Transverse colon (tissue), 4 donors: Measurements from ENCODE around the gene SLC38A7. TPM values are rescaled to one million over a fixed set of nuclear protein-coding genes. Genes with fewer than 3 reads are reported as not detected.

ENCODE experiments used
- DNase-seq: peaks from one replicate; pipeline ENCODE4 v3.0.0-alpha.2; 2019
- H3K27ac ChIP-seq, 4 donors: fragments of 200-600 bp; sonication (generic); 2 replicates each; pipeline ENCODE4 v1.5.1; 2016 to 2018; ENCODE audit warnings: inconsistent platforms in 4 of 4
- H3K27me3 ChIP-seq: fragments of 200-600 bp; sonication (generic); 2 replicates; pipeline ENCODE4 v1.5.1; 2017; ENCODE audit warnings: inconsistent platforms
- H3K36me3 ChIP-seq, 4 donors: fragments of 200-600 bp; sonication (generic); 2 replicates each; pipeline ENCODE4 v1.5.1; 2017 to 2019; ENCODE audit warnings: inconsistent platforms in 4 of 4
- H3K4me1 ChIP-seq, 4 donors: fragments of 200-600 bp; sonication (generic); 2 replicates each; pipeline ENCODE4 v1.5.1; 2017 to 2020; ENCODE audit warnings: inconsistent platforms in 4 of 4
- H3K4me3 ChIP-seq, 4 donors: fragments of 200-600 bp; sonication (generic); 1 replicate in 1 of 4; 2 replicates in 3 of 4; pipeline versions ENCODE4 v1.5.1 to v1.6.1; 2017 to 2019; ENCODE audit warnings: inconsistent platforms in 4 of 4
- H3K9me3 ChIP-seq, 2 donors: fragments of 200-600 bp; sonication (generic); 2 replicates each; pipeline ENCODE4 v1.5.1; 2017 to 2019; ENCODE audit warnings: inconsistent platforms in 2 of 2
- CTCF ChIP-seq, 5 experiments: fragments of 200-600 bp in 3 of 5; fragments of 450-650 bp in 2 of 5; sonication (generic) in 3 of 5; IDR thresholded peaks; 1 replicate in 2 of 5; 2 replicates in 3 of 5; pipeline ENCODE4 v1.5.1; 2016 to 2017; ENCODE audit warnings: antibody characterized with exemption in 5 of 5, inconsistent platforms in 3 of 5, mild to moderate bottlenecking in 2 of 5, moderate library complexity in 1 of 5
- EP300 ChIP-seq: sonication (generic); formaldehyde crosslinking; IDR thresholded peaks from one replicate; pipeline ENCODE4 v1.6.1; 2017; ENCODE audit warnings: antibody characterized with exemption, low read depth
- POLR2A ChIP-seq: fragments of 450-650 bp; IDR thresholded peaks from one replicate; pipeline ENCODE4 v1.6.1; 2016; ENCODE audit warnings: antibody characterized with exemption, mild to moderate bottlenecking, moderate library complexity
- POLR2AphosphoS5 ChIP-seq, 3 donors: sonication (generic); formaldehyde crosslinking; IDR thresholded peaks; one replicate each; pipeline ENCODE4 v1.6.1; 2016; ENCODE audit warnings: antibody characterized with exemption in 3 of 3
- WGBS, 2 donors: methylation state at CpG; one replicate each; pipeline ENCODE4 v1.1.5; 2018; ENCODE audit warnings: low coverage in 1 of 2; 5-methylcytosine and 5-hydroxymethylcytosine counted together
- in situ Hi-C, 4 donors: fragments of 200-750 bp; cut with MboI; loops; one replicate each; pipeline versions ENCODE4 v1.15.0 to v1.15.1; 2017; ENCODE audit warnings: low sequenced_read_pairs in 3 of 4, low pct_ligation_motif_present in 1 of 4, low pct_unique_long_range_greater_than_20kb in 1 of 4
- intact Hi-C: fragments of 100-400 bp; cut with DNase I; formaldehyde crosslinking; loops from one replicate; pipeline ENCODE4 v1.15.1; 2023; ENCODE audit warnings: low total_unique reads
- total RNA-seq, 4 donors: library from RNA; depleted of rRNA; stranded (reverse); fragments of >200 nt; gene quantifications; one replicate each; pipeline ENCODE4 v1.1.0, GENCODE V29; 2016

The SLC38A7 gene
- total RNA-seq, result 10 to 100 TPM in 3 of 4 donors, 1 to 10 TPM in 1; 6.7 to 54.5 (median 23.4) TPM

- peak within 1 kb of the TSS; percentile 52 to 84 (median 80) for H3K4me3 ChIP-seq
- H3K27ac ChIP-seq, result peak within 1 kb of the TSS; percentile 70 to 77 (median 72)
- DNase-seq, result peak; percentile 90
- in situ Hi-C loops, result no loop called here
- intact Hi-C loops, result no loop called here
- no peaks in the 10 kb centered on the region for H3K9me3 ChIP-seq
- TF ChIP-seq POLR2AphosphoS5 (IDR thresholded peaks at IDR 0.05), result peak in 1 of 3 donors; percentile 21
- no peak for TF ChIP-seq CTCF (IDR thresholded peaks at IDR 0.05)
- no peak for TF ChIP-seq EP300
- TF ChIP-seq POLR2A, result peak; percentile 32
- H3K36me3 ChIP-seq, result no peaks in the 10 kb centered on the region
- H3K27me3 ChIP-seq, result no peaks in the 10 kb centered on the region
- H3K4me1 ChIP-seq, result peaks cover 8 to 15% (median 9%) of the 10 kb centered on the region in 4 donors
- 6% methylated on average over 32 of the region's 41 CpGs; no CpG with 5 or more reads in 1 of the 2 donors for WGBS, 2 donors
These were observed at the start of gene SLC38A7 for GRCh38 chr16:58684354-58685083. TSS of gene SLC38A7 (minus strand) at chr16:58684770. CDS start at chr16:58680126, 4,644 bp downstream.

- H3K27me3 ChIP-seq, result no peaks in the 10 kb centered on the region
- H3K4me3 ChIP-seq, result peak within 1 kb of the TSS; percentile 55 to 91 (median 74)
- peak; percentile 64 to 90 (median 82) for TF ChIP-seq CTCF (IDR thresholded peaks at IDR 0.05)
- TF ChIP-seq EP300, result no peak
- peak; percentile 73 to 85 (median 83) for TF ChIP-seq POLR2AphosphoS5 (IDR thresholded peaks at IDR 0.05)
- TF ChIP-seq POLR2A, result peak; percentile 69
- peaks cover 7 to 23% (median 15%) of the 10 kb centered on the region in 4 donors for H3K4me1 ChIP-seq
- DNase-seq, result peak; percentile 88
- peak within 1 kb of the TSS; percentile 78 to 89 (median 86) for H3K27ac ChIP-seq
- no peaks in the 10 kb centered on the region for H3K36me3 ChIP-seq
- intact Hi-C loops, result no loop called here
- WGBS, 2 donors, result 0% methylated on average over 39 of the region's 68 CpGs; no CpG with 5 or more reads in 1 of the 2 donors
- in situ Hi-C loops, result no loop called here
- H3K9me3 ChIP-seq, result no peaks in the 10 kb centered on the region
These were observed 49.3 kb upstream of the SLC38A7 start, which contains the start of gene GOT2 for GRCh38 chr16:58733671-58734458. TSS of gene GOT2 (minus strand) at chr16:58734316. CDS start at chr16:58734228, 88 bp downstream.

- Histone ChIP-seq H3K27ac (peak overlapping the region; percentile 78 to 89 (median 86)), H3K27me3 (no peaks in the 10 kb centered on the region), H3K4me3 (peak overlapping the region; percentile 55 to 91 (median 74)), H3K4me1 (peaks cover 7 to 23% (median 15%) of the 10 kb centered on the region in 4 donors), H3K9me3 (no peaks in the 10 kb centered on the region), H3K36me3 (no peaks in the 10 kb centered on the region)
- DNase-seq, result peak; percentile 10
- WGBS, 2 donors, result 1 to 13% methylated on average over 3 to 23 of the region's 23 CpGs
- intact Hi-C loops (no loop called here), in situ Hi-C loops (no loop called here)
- TF ChIP-seq POLR2AphosphoS5 (IDR thresholded peaks at IDR 0.05) (no peak), POLR2A (no peak), CTCF (IDR thresholded peaks at IDR 0.05) (no peak), EP300 (no peak)
These were observed 48.7 kb upstream of the SLC38A7 start for GRCh38 chr16:58733248-58733670.
